ENCODE results near the gene FBXL13. TPM values are rescaled to one million over a fixed set of nuclear protein-coding genes. Genes with fewer than 3 reads are reported as not detected.
"Not testable (repeated sequence)": the region's sequence is repeated elsewhere in the genome, so short reads cannot be mapped to it uniquely, and the experiment has no call there.

The FBXL13 gene
- total RNA-seq, 1 experiment from 2014 or later = 0.35 TPM

DNA sequence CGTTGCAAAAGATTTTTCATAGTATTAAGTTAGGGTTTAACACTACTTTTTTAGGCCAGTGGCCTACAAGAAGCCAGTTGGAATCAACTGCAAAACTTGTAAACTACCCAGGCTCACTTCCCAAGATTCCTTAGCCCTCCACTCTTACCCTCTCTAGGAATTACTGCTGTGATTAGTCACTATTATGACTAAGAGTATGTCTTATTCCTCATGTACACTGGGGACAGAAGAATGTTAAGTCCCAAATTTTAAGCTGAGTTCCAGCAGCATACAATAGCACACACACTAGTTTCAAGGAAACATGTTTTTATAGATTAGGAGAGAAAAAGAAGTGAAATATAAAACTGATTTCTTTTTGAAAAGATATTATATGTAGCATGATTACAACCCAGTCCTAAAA is 42.8 kb downstream of the FBXL13 start:
- Mint-ChIP-seq H3K4me1 (ENCODE audit: insufficient read depth, unreplicated experiment) (no peaks in the 10 kb centered on the region), H3K4me3 (ENCODE audit: unreplicated experiment) (no peak overlapping the region), H3K27ac (ENCODE audit: low read depth, unreplicated experiment) (no peak overlapping the region), H3K36me3 (ENCODE audit: insufficient read depth, unreplicated experiment) (no peaks in the 10 kb centered on the region), H3K27me3 (ENCODE audit: insufficient read depth, unreplicated experiment) (no peaks in the 10 kb centered on the region), H3K9me3 (ENCODE audit: unreplicated experiment) (no peaks in the 10 kb centered on the region)
- no peak for DNase-seq (ENCODE audit: unreplicated experiment)
- BruUV-seq (replicated peaks) = no TSS peak
- POLR2A ChIA-PET = no interaction called here
- TF ChIP-seq, protein P1, sequence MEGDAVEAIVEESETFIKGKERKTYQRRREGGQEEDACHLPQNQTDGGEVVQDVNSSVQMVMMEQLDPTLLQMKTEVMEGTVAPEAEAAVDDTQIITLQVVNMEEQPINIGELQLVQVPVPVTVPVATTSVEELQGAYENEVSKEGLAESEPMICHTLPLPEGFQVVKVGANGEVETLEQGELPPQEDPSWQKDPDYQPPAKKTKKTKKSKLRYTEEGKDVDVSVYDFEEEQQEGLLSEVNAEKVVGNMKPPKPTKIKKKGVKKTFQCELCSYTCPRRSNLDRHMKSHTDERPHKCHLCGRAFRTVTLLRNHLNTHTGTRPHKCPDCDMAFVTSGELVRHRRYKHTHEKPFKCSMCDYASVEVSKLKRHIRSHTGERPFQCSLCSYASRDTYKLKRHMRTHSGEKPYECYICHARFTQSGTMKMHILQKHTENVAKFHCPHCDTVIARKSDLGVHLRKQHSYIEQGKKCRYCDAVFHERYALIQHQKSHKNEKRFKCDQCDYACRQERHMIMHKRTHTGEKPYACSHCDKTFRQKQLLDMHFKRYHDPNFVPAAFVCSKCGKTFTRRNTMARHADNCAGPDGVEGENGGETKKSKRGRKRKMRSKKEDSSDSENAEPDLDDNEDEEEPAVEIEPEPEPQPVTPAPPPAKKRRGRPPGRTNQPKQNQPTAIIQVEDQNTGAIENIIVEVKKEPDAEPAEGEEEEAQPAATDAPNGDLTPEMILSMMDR (IDR thresholded peaks at IDR 0.05; ENCODE audit: unreplicated experiment) = no peak
- CTCF ChIA-PET = no interaction called here
- intact Hi-C loops (cut with micrococcal nuclease) = no loop called here

DNA sequence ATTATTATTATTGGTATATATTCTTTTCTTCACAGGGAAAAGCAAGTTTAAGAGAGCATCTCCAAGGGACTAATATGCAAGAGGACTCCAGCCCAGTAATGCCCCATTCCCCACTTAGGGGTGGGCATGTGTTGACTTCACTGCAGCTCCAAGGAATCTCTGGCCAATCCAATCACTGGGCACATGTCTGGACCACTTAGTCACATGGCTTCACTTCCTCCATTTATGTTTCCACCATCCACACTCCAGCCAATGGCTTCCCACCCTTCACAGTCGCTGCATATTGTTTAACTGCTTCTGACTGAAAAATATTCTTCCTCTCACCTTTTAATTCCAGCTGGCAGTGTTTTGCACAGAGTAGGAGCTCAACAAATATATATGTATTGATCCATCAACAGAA is 43.6 kb downstream of the FBXL13 start:
- intact Hi-C loops (cut with micrococcal nuclease) = no loop called here
- POLR2A ChIA-PET = no interaction called here
- no peaks in the 10 kb centered on the region for H3K4me1 Mint-ChIP-seq (ENCODE audit: insufficient read depth, unreplicated experiment)
- H3K4me3 Mint-ChIP-seq (ENCODE audit: unreplicated experiment) = no peak overlapping the region
- DNase-seq (ENCODE audit: unreplicated experiment) = no peak
- TF ChIP-seq, protein P1 (IDR thresholded peaks at IDR 0.05; ENCODE audit: unreplicated experiment) = no peak
- no peaks in the 10 kb centered on the region for H3K27me3 Mint-ChIP-seq (ENCODE audit: insufficient read depth, unreplicated experiment)
- H3K36me3 Mint-ChIP-seq (ENCODE audit: insufficient read depth, unreplicated experiment) = no peaks in the 10 kb centered on the region
- CTCF ChIA-PET = no interaction called here
- H3K27ac Mint-ChIP-seq (ENCODE audit: low read depth, unreplicated experiment) = no peak overlapping the region
- no TSS peak for BruUV-seq (replicated peaks)
- no peaks in the 10 kb centered on the region for H3K9me3 Mint-ChIP-seq (ENCODE audit: unreplicated experiment)

DNA sequence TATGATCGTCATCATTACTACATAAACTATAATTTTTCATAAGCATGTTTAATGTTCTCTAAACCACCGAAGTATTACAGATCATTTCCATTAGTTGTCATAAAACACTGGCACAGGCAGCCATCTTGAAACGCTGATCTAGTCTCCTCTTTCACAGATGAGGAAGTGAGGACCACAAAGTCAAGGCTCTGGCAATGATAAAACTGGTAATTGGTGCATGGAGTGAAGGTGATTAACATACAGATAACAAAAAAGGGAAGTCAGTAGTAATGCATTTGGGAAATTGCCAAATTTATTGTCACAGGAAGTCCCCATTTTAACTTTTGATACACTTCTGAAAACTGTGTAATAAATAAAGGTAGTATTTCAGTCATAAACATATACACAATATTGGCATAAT is 49.3 kb downstream of the FBXL13 start:
- TF ChIP-seq, protein P1 (IDR thresholded peaks at IDR 0.05; ENCODE audit: unreplicated experiment) = no peak
- ChIA-PET CTCF (no interaction called here), POLR2A (no interaction called here)
- intact Hi-C loops (cut with micrococcal nuclease) = no loop called here
- no peak for DNase-seq (ENCODE audit: unreplicated experiment)
- Mint-ChIP-seq H3K9me3 (ENCODE audit: unreplicated experiment) (no peaks in the 10 kb centered on the region), H3K27ac (ENCODE audit: low read depth, unreplicated experiment) (no peak overlapping the region), H3K27me3 (ENCODE audit: insufficient read depth, unreplicated experiment) (no peaks in the 10 kb centered on the region), H3K4me1 (ENCODE audit: insufficient read depth, unreplicated experiment) (no peaks in the 10 kb centered on the region), H3K36me3 (ENCODE audit: insufficient read depth, unreplicated experiment) (no peaks in the 10 kb centered on the region), H3K4me3 (ENCODE audit: unreplicated experiment) (no peak overlapping the region)
- no TSS peak for BruUV-seq (replicated peaks)

DNA sequence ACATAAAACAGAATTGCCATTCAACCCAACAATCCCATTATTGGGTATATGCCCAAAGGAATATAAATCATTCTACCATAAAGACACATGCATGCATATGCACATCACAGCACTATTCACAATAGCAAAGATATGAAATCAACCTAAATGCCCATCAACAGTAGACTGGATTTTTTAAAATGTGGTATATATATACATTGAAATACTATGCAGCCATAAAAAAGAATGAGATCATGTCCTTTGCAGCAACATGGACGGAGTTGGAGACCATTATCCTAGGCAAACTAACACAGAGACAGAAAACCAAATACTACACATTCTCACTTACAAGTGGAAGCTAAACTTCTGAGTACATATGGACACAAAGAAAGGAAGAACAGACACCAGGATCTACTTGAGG is 51.0 kb downstream of the FBXL13 start:
- H3K9me3 Mint-ChIP-seq (ENCODE audit: unreplicated experiment); POLR2A ChIA-PET; H3K27ac Mint-ChIP-seq (ENCODE audit: low read depth, unreplicated experiment); DNase-seq (ENCODE audit: unreplicated experiment); BruUV-seq (replicated peaks); H3K27me3 Mint-ChIP-seq (ENCODE audit: insufficient read depth, unreplicated experiment); intact Hi-C loops (cut with micrococcal nuclease); H3K36me3 Mint-ChIP-seq (ENCODE audit: insufficient read depth, unreplicated experiment); H3K4me3 Mint-ChIP-seq (ENCODE audit: unreplicated experiment); H3K4me1 Mint-ChIP-seq (ENCODE audit: insufficient read depth, unreplicated experiment); CTCF ChIA-PET: not testable (repeated sequence)

DNA sequence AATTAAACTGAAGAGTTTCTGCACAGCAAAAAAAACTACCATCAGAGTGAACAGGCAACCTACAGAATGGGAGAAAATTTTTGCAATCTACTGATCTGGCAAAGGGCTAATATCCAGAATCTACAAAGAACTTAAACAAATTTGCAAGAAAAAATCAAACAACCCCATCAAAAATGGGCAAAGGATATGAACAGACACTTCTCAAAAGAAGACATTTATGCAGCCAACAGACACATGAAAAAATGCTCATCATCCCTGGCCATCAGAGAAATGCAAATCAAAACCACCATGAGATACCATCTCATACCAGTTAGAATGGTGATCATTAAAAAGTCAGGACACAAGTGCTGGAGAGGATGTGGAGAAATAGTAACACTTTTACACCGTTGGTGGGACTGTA is 53.1 kb downstream of the FBXL13 start:
- intact Hi-C loops (cut with micrococcal nuclease); H3K36me3 Mint-ChIP-seq (ENCODE audit: insufficient read depth, unreplicated experiment); H3K9me3 Mint-ChIP-seq (ENCODE audit: unreplicated experiment); BruUV-seq (replicated peaks); H3K27ac Mint-ChIP-seq (ENCODE audit: low read depth, unreplicated experiment); DNase-seq (ENCODE audit: unreplicated experiment); CTCF ChIA-PET; POLR2A ChIA-PET; H3K4me3 Mint-ChIP-seq (ENCODE audit: unreplicated experiment); H3K27me3 Mint-ChIP-seq (ENCODE audit: insufficient read depth, unreplicated experiment); H3K4me1 Mint-ChIP-seq (ENCODE audit: insufficient read depth, unreplicated experiment): not testable (repeated sequence)

DNA sequence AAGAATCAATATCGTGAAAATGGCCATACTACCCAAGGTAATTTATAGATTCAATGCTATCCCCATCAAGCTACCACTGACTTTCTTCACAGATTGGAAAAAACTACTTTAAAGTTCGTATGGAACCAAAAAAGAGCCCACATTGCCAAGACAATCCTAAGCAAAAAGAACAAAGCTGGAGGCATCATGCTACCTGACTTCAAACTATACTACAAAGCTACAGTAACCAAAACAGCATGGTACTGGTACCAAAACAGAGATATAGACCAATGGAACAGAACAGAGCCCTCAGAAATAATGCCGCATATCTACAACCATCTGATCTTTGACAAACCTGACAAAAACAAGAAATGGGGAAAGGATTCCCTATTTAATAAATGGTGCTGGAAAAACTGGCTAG is 53.7 kb downstream of the FBXL13 start:
- H3K4me1 Mint-ChIP-seq (ENCODE audit: insufficient read depth, unreplicated experiment); H3K27ac Mint-ChIP-seq (ENCODE audit: low read depth, unreplicated experiment); H3K9me3 Mint-ChIP-seq (ENCODE audit: unreplicated experiment); CTCF ChIA-PET; POLR2A ChIA-PET; H3K4me3 Mint-ChIP-seq (ENCODE audit: unreplicated experiment); DNase-seq (ENCODE audit: unreplicated experiment); intact Hi-C loops (cut with micrococcal nuclease); H3K36me3 Mint-ChIP-seq (ENCODE audit: insufficient read depth, unreplicated experiment); H3K27me3 Mint-ChIP-seq (ENCODE audit: insufficient read depth, unreplicated experiment); BruUV-seq (replicated peaks): not testable (repeated sequence)

DNA sequence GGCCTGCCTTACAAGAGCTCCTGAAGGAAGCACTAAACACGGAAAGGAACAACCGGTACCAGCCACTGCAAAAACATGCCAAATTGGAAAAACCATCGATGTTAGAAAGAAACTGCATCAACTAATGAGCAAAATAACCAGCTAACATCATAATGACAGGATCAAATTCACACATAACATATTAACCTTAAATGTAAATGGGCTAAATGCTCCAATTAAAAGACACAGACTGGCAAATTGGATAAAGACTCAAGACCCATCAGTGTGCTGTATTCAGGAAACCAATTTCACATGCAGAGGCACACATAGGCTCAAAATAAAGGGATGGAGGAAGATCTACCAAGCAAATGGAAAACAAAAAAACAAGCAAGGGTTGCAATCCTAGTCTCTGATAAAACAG is 56.3 kb downstream of the FBXL13 start:
- POLR2A ChIA-PET; intact Hi-C loops (cut with micrococcal nuclease); H3K4me1 Mint-ChIP-seq (ENCODE audit: insufficient read depth, unreplicated experiment); BruUV-seq (replicated peaks); CTCF ChIA-PET; DNase-seq (ENCODE audit: unreplicated experiment); H3K36me3 Mint-ChIP-seq (ENCODE audit: insufficient read depth, unreplicated experiment); H3K27me3 Mint-ChIP-seq (ENCODE audit: insufficient read depth, unreplicated experiment); H3K4me3 Mint-ChIP-seq (ENCODE audit: unreplicated experiment); H3K27ac Mint-ChIP-seq (ENCODE audit: low read depth, unreplicated experiment); H3K9me3 Mint-ChIP-seq (ENCODE audit: unreplicated experiment): not testable (repeated sequence)

All from MCF 10A (cell line).